Measurements from ENCODE around the gene ARHGAP24. TPM values are rescaled to one million over a fixed set of nuclear protein-coding genes. Genes with fewer than 3 reads are reported as not detected.

ARHGAP24 gene
- total RNA-seq, 2 donors from 2014 or later: 4.2 to 5.2 TPM

- H3K36me3 ChIP-seq: no peaks in the 10 kb centered on the region
- TF ChIP-seq CTCF (IDR thresholded peaks at IDR 0.05): no peak
- no peak overlapping the region for H3K4me3 ChIP-seq
- intact Hi-C loops (cut with DNase I): no loop called here
- no peaks in the 10 kb centered on the region for H3K27me3 ChIP-seq
- no peak overlapping the region for H3K9ac ChIP-seq (ENCODE audit: low read depth in 2 of 2, low read length in 2 of 2)
- DNase-seq: no peak
- no peak overlapping the region for H3K27ac ChIP-seq
- H3K9me3 ChIP-seq: no peaks in the 10 kb centered on the region
- H3K4me1 ChIP-seq: no peaks in the 10 kb centered on the region
These were observed 328.9 kb downstream of the ARHGAP24 start for GRCh38 chr4:85803856-85804255.

- Histone ChIP-seq H3K27ac (no peak overlapping the region), H3K4me3 (no peak overlapping the region), H3K9me3 (no peaks in the 10 kb centered on the region), H3K27me3 (no peaks in the 10 kb centered on the region), H3K36me3 (no peaks in the 10 kb centered on the region), H3K4me1 (no peaks in the 10 kb centered on the region), H3K9ac (ENCODE audit: low read depth in 2 of 2, low read length in 2 of 2) (no peak overlapping the region)
- intact Hi-C loops (cut with DNase I): no loop called here
- no peak for DNase-seq
- no peak for TF ChIP-seq CTCF (IDR thresholded peaks at IDR 0.05)
These were observed 330.9 kb downstream of the ARHGAP24 start for GRCh38 chr4:85805891-85806290.

GRCh38 chr4:85806334-85806733 is 331.4 kb downstream of the ARHGAP24 start:
- Histone ChIP-seq H3K4me3 (no peak overlapping the region), H3K4me1 (no peaks in the 10 kb centered on the region), H3K27ac (no peak overlapping the region), H3K27me3 (no peaks in the 10 kb centered on the region), H3K9me3 (no peaks in the 10 kb centered on the region), H3K36me3 (no peaks in the 10 kb centered on the region), H3K9ac (ENCODE audit: low read depth in 2 of 2, low read length in 2 of 2) (no peak overlapping the region)
- no peak for DNase-seq
- intact Hi-C loops (cut with DNase I): no loop called here
- TF ChIP-seq CTCF (IDR thresholded peaks at IDR 0.05): no peak

GRCh38 chr4:85807247-85807950 is 332.4 kb downstream of the ARHGAP24 start:
- H3K9ac ChIP-seq (ENCODE audit: low read depth in 2 of 2, low read length in 2 of 2): no peak overlapping the region
- no peak for DNase-seq
- no peaks in the 10 kb centered on the region for H3K27me3 ChIP-seq
- intact Hi-C loops (cut with DNase I): no loop called here
- H3K27ac ChIP-seq: no peak overlapping the region
- no peak for TF ChIP-seq CTCF (IDR thresholded peaks at IDR 0.05)
- no peaks in the 10 kb centered on the region for H3K4me1 ChIP-seq
- no peaks in the 10 kb centered on the region for H3K36me3 ChIP-seq
- H3K9me3 ChIP-seq: no peaks in the 10 kb centered on the region
- H3K4me3 ChIP-seq: no peak overlapping the region

- no peak for TF ChIP-seq CTCF (IDR thresholded peaks at IDR 0.05)
- Histone ChIP-seq H3K27ac (no peak overlapping the region), H3K9ac (ENCODE audit: low read depth in 2 of 2, low read length in 2 of 2) (no peak overlapping the region), H3K27me3 (no peaks in the 10 kb centered on the region), H3K4me1 (no peaks in the 10 kb centered on the region), H3K36me3 (no peaks in the 10 kb centered on the region), H3K9me3 (no peaks in the 10 kb centered on the region), H3K4me3 (no peak overlapping the region)
- intact Hi-C loops (cut with DNase I): no loop called here
- no peak for DNase-seq
These were observed 333.2 kb downstream of the ARHGAP24 start for GRCh38 chr4:85808104-85808503.

All from colonic mucosa (tissue), 4 donors.